HEK293T (cell line): ENCODE data around the gene PCDH9.

Experiments
- BHLHE40 ChIP-seq: fragments of 450-650 bp; IDR thresholded peaks from 2 replicates; pipeline ENCODE4 v1.6.1; 2016; ENCODE audit warnings: mild to moderate bottlenecking, moderate library complexity, borderline replicate concordance
- FOXM1 ChIP-seq: fragments of 450-650 bp; IDR thresholded peaks from 2 replicates; pipeline ENCODE4 v1.6.1; 2017; ENCODE audit warnings: mild to moderate bottlenecking, borderline replicate concordance
- LEF1 ChIP-seq: fragments of 450-650 bp; IDR thresholded peaks from 2 replicates; pipeline ENCODE4 v1.6.1; 2017; ENCODE audit warnings: mild to moderate bottlenecking, borderline replicate concordance
- PKNOX1 ChIP-seq: fragments of 450-650 bp; IDR thresholded peaks from 2 replicates; pipeline ENCODE4 v1.6.1; 2016
- SP1 ChIP-seq: fragments of 450-650 bp; IDR thresholded peaks from 2 replicates; pipeline ENCODE4 v1.6.1; 2017

GRCh38 chr13:66992183-66992582 is 238.0 kb downstream of the PCDH9 start:
- TF ChIP-seq BHLHE40 (no peak), SP1 (no peak), LEF1 (no peak), PKNOX1 (no peak), FOXM1 (no peak)
